HG03039 (cell line): ENCODE results near the gene CACNB1.

Experiments used
- ATAC-seq: cut with Tn5 transposase; IDR thresholded peaks from one replicate; pipeline ENCODE4 v1.9.1; 2021; ENCODE audit warnings: mild to moderate bottlenecking, moderate library complexity; ENCODE audit not compliant: unreplicated experiment

The CACNB1 gene

GRCh38 chr17:39153599-39154051 is 43.8 kb downstream of the CACNB1 start:
- ATAC-seq, result peak; percentile 35

GRCh38 chr17:39151943-39152818 is 45.3 kb downstream of the CACNB1 start:
- ATAC-seq, result no peak

GRCh38 chr17:39151150-39151942 is 46.1 kb downstream of the CACNB1 start, which contains the start of gene PLXDC1:
PLXDC1 (minus strand) TSS chr17:39151637; CDS start chr17:39151437, 200 bp downstream.
- no peak for ATAC-seq

- ATAC-seq, result no peak
These were observed 46.7 kb downstream of the CACNB1 start for GRCh38 chr17:39150795-39151149.

- ATAC-seq, result no peak
These were observed 47.3 kb downstream of the CACNB1 start for GRCh38 chr17:39150104-39150634.

- no peak for ATAC-seq
These were observed 50.0 kb downstream of the CACNB1 start for GRCh38 chr17:39147221-39148185.

- no peak for ATAC-seq
These were observed 51.2 kb downstream of the CACNB1 start for GRCh38 chr17:39146273-39146672.

- no peak for ATAC-seq
These were observed 52.3 kb downstream of the CACNB1 start for GRCh38 chr17:39145143-39145542.

GRCh38 chr17:39144416-39144840 is 53.0 kb downstream of the CACNB1 start:
- no peak for ATAC-seq

GRCh38 chr17:39143552-39144093 is 53.8 kb downstream of the CACNB1 start:
- ATAC-seq, result no peak

- no peak for ATAC-seq
These were observed 55.4 kb downstream of the CACNB1 start for GRCh38 chr17:39141915-39142664.

GRCh38 chr17:39141294-39141693 is 56.2 kb downstream of the CACNB1 start:
- no peak for ATAC-seq

GRCh38 chr17:39139561-39139960 is 57.9 kb downstream of the CACNB1 start:
- ATAC-seq, result no peak

GRCh38 chr17:39139161-39139511 is 58.3 kb downstream of the CACNB1 start:
- ATAC-seq, result no peak

- no peak for ATAC-seq
These were observed 58.9 kb downstream of the CACNB1 start for GRCh38 chr17:39138431-39139160.

- ATAC-seq, result no peak
These were observed 62.6 kb downstream of the CACNB1 start for GRCh38 chr17:39134878-39135277.

- ATAC-seq, result no peak
These were observed 65.3 kb downstream of the CACNB1 start for GRCh38 chr17:39132192-39132610.

GRCh38 chr17:39131616-39132015 is 65.9 kb downstream of the CACNB1 start:
- ATAC-seq, result no peak

GRCh38 chr17:39130205-39130604 is 67.3 kb downstream of the CACNB1 start:
- no peak for ATAC-seq
